C4-2B (cell line): ENCODE results near the gene STK17B.

Source experiments
- ZFX ChIP-seq: fragments of 450-650 bp; IDR thresholded peaks from 2 replicates; pipeline ENCODE4 v1.6.1; 2017
- TF ChIP-seq, protein P1 (sequence below): fragments of 450-650 bp; conservative IDR thresholded peaks from 2 replicates; pipeline ENCODE4 v1.5.1; 2017; ENCODE audit warnings: mild to moderate bottlenecking

DNA sequence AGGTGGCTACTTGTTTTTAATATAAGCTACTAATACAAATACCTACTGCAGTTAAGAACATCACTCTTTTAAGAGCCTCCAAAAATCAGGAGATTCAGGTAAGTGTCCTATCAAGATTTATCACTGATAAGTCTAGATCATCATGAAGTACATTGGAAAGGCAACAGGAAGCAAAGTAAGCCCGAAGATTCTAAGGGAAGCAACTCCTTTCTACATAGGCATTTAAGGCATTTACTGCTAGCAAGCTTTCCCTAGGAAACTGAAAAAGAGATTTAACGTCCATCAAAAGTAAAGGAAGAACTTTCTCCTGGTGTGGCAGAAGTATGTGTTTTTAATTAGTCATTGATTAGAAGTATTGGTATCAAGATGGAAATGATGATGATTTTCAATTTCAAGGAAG lies 3.7 kb downstream of the STK17B start:
- TF ChIP-seq, protein P1, sequence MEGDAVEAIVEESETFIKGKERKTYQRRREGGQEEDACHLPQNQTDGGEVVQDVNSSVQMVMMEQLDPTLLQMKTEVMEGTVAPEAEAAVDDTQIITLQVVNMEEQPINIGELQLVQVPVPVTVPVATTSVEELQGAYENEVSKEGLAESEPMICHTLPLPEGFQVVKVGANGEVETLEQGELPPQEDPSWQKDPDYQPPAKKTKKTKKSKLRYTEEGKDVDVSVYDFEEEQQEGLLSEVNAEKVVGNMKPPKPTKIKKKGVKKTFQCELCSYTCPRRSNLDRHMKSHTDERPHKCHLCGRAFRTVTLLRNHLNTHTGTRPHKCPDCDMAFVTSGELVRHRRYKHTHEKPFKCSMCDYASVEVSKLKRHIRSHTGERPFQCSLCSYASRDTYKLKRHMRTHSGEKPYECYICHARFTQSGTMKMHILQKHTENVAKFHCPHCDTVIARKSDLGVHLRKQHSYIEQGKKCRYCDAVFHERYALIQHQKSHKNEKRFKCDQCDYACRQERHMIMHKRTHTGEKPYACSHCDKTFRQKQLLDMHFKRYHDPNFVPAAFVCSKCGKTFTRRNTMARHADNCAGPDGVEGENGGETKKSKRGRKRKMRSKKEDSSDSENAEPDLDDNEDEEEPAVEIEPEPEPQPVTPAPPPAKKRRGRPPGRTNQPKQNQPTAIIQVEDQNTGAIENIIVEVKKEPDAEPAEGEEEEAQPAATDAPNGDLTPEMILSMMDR = no peak
- no peak for TF ChIP-seq ZFX
